CD14-positive monocyte (primary cell): ENCODE results near the gene ZNF555. TPM values are rescaled to one million over a fixed set of nuclear protein-coding genes. Genes with fewer than 3 reads are reported as not detected.
A peak's percentile ranks its signal among the peaks of the same experiment; 100 is the strongest.

Experiments used
- DNase-seq, 3 donors: peaks; one replicate each; pipeline ENCODE4 v3.0.0-alpha.2; 2011 to 2022
- H2AFZ ChIP-seq: 2 replicates; pipeline ENCODE4 v1.6.0; 2012; ENCODE audit warnings: mild to moderate bottlenecking, low read depth, low read length, inconsistent platforms; ENCODE audit not compliant: insufficient read depth, poor library complexity, severe bottlenecking
- H3K27ac ChIP-seq, 2 donors: 1 replicate in 1 of 2; 2 replicates in 1 of 2; pipeline ENCODE4 v1.5.1; 2012 to 2013; ENCODE audit warnings: low read length in 2 of 2, control low read depth in 1 of 2, inconsistent platforms in 1 of 2, low read depth in 1 of 2, mild to moderate bottlenecking in 1 of 2
- H3K27me3 ChIP-seq, 2 donors: one replicate each; pipeline versions ENCODE4 v1.6.0 to v1.6.1; 2011 to 2013; ENCODE audit warnings: low read length in 2 of 2; ENCODE audit not compliant: control insufficient read depth in 2 of 2, insufficient read depth in 2 of 2
- H3K36me3 ChIP-seq, 2 donors: replicated peaks in 1 of 2; 1 replicate in 1 of 2; 2 replicates in 1 of 2; pipeline versions ENCODE4 v1.5.1 to v1.6.1; 2012 to 2013; ENCODE audit warnings: low read length in 2 of 2, control low read depth in 1 of 2, inconsistent platforms in 1 of 2, mild to moderate bottlenecking in 1 of 2; ENCODE audit not compliant: insufficient read depth in 2 of 2, control insufficient read depth in 1 of 2
- H3K4me1 ChIP-seq, 2 donors: 1 replicate in 1 of 2; 2 replicates in 1 of 2; pipeline versions ENCODE4 v1.5.1 to v1.6.1; 2012 to 2013; ENCODE audit warnings: low read length in 2 of 2, control low read depth in 1 of 2, inconsistent platforms in 1 of 2, mild to moderate bottlenecking in 1 of 2, moderate library complexity in 1 of 2; ENCODE audit not compliant: insufficient read depth in 2 of 2, control insufficient read depth in 1 of 2
- H3K4me2 ChIP-seq: replicated peaks from 2 replicates; pipeline ENCODE3; 2012; ENCODE audit warnings: low read length, moderate library complexity, mild to moderate bottlenecking; ENCODE audit not compliant: poor library complexity, severe bottlenecking; ENCODE audit errors: extremely low read depth
- H3K4me3 ChIP-seq, 3 experiments: fragments of 200-600 bp in 1 of 3; sonication (generic) in 1 of 3; replicated peaks in 1 of 3; 1 replicate in 2 of 3; 2 replicates in 1 of 3; pipeline ENCODE4 v1.5.1; 2011 to 2013; ENCODE audit warnings: low read length in 3 of 3, mild to moderate bottlenecking in 3 of 3, control low read depth in 2 of 3, low read depth in 2 of 3, inconsistent platforms in 1 of 3, moderate library complexity in 1 of 3
- H3K79me2 ChIP-seq: 2 replicates; pipeline ENCODE4 v1.6.0; 2012; ENCODE audit warnings: mild to moderate bottlenecking, control low read depth, inconsistent platforms, low read length, moderate library complexity; ENCODE audit not compliant: insufficient read depth
- H3K9ac ChIP-seq: 2 replicates; pipeline ENCODE4 v1.6.0; 2017; ENCODE audit warnings: low read length, mild to moderate bottlenecking; ENCODE audit not compliant: insufficient read depth, poor library complexity, severe bottlenecking
- H3K9me3 ChIP-seq, 2 donors: replicated peaks in 1 of 2; 1 replicate in 1 of 2; 2 replicates in 1 of 2; pipeline versions ENCODE4 v1.5.1 to v1.6.1; 2012 to 2013; ENCODE audit warnings: low read length in 2 of 2, control low read depth in 1 of 2; ENCODE audit not compliant: control insufficient read depth in 1 of 2, insufficient read depth in 1 of 2
- H4K20me1 ChIP-seq: 2 replicates; pipeline ENCODE4 v1.6.0; 2012; ENCODE audit warnings: mild to moderate bottlenecking, low read length, control low read depth, moderate library complexity; ENCODE audit not compliant: insufficient read depth
- H3K27ac Mint-ChIP-seq, 7 donors: one replicate each; pipeline ENCODE4 v1.8.0; 2020; ENCODE audit warnings: mild to moderate bottlenecking in 7 of 7, mixed read lengths in 7 of 7, moderate library complexity in 6 of 7, inconsistent platforms in 2 of 7
- H3K27me3 Mint-ChIP-seq, 3 donors: one replicate each; pipeline ENCODE4 v1.8.0; 2021 to 2022; ENCODE audit warnings: low read depth in 3 of 3, mild to moderate bottlenecking in 3 of 3, mixed read lengths in 3 of 3, moderate library complexity in 3 of 3, inconsistent platforms in 1 of 3
- H3K36me3 Mint-ChIP-seq, 2 donors: one replicate each; pipeline ENCODE4 v1.8.0; 2020; ENCODE audit warnings: mixed read lengths in 2 of 2, inconsistent platforms in 1 of 2, mild to moderate bottlenecking in 1 of 2
- H3K4me1 Mint-ChIP-seq: one replicate; pipeline ENCODE4 v1.8.0; 2020; ENCODE audit warnings: mild to moderate bottlenecking, mixed read lengths
- H3K4me3 Mint-ChIP-seq, 2 donors: one replicate each; pipeline ENCODE4 v1.8.0; 2020; ENCODE audit warnings: mild to moderate bottlenecking in 2 of 2, mixed read lengths in 2 of 2, moderate library complexity in 1 of 2
- H3K9me3 Mint-ChIP-seq, 7 donors: one replicate each; pipeline ENCODE4 v1.8.0; 2020 to 2022; ENCODE audit warnings: mixed read lengths in 7 of 7, mild to moderate bottlenecking in 6 of 7, moderate library complexity in 6 of 7, inconsistent platforms in 2 of 7
- CTCF ChIP-seq: fragments of 200-600 bp; IDR thresholded peaks from one replicate; pipeline ENCODE4 v1.8.0; 2022; ENCODE audit warnings: antibody characterized with exemption, mild to moderate bottlenecking
- WGBS: methylation state at CpG from one replicate; pipeline ENCODE4 v1.1.5; 2013; ENCODE audit warnings: missing lambda C conversion rate; ENCODE audit not compliant: insufficient coverage; 5-methylcytosine and 5-hydroxymethylcytosine counted together
- intact Hi-C, 2 donors: fragments of 100-400 bp; cut with micrococcal nuclease; formaldehyde crosslinking; loops; one replicate each; pipeline versions ENCODE4 v1.15.0 to v1.15.1; 2023
- polyA plus RNA-seq, 3 donors: library from polyadenylated mRNA; depleted of rRNA in 1 of 3; unstranded in 2 of 3; stranded (reverse) in 1 of 3; fragments of 300-500 nt in 2 of 3; fragments of >200 nt in 1 of 3; fragmentation: Illumina TruSeq in 2 of 3; gene quantifications; 1 replicate in 2 of 3; 2 replicates in 1 of 3; pipeline ENCODE4 v1.2.3, GENCODE V29; 2012 to 2021

ZNF555 gene
- polyA plus RNA-seq, 3 donors: 2.2 to 2.9 (median 2.6) TPM

- 5% methylated on average over 31 of the region's 36 CpGs for WGBS
- Histone ChIP-seq H3K79me2 (no peaks in the 10 kb centered on the region), H3K36me3 (no peaks in the 10 kb centered on the region), H3K4me2 (peak overlapping the region; percentile 97), H2AFZ (peak overlapping the region; percentile 83), H3K4me3 (peak overlapping the region; percentile 34 to 81 (median 38)), H3K4me1 (peaks cover 5 to 6% of the 10 kb centered on the region in 2 donors), H3K27me3 (no peaks in the 10 kb centered on the region), H3K9ac (peak overlapping the region; percentile 70), H3K27ac (peak overlapping the region in 1 of 2 donors; percentile 8), H4K20me1 (no peaks in the 10 kb centered on the region), H3K9me3 (peaks cover 0 to 5% of the 10 kb centered on the region in 2 donors)
- H3K4me3 Mint-ChIP-seq: peak overlapping the region; percentile 73 to 90
- TF ChIP-seq CTCF: no peak
- DNase-seq: no peak
- H3K4me1 Mint-ChIP-seq: peaks cover 9% of the 10 kb centered on the region
- H3K27ac Mint-ChIP-seq: peak overlapping the region in 2 of 7 donors; percentile 31 to 38
- peaks cover 0 to 2% (median 2%) of the 10 kb centered on the region in 3 donors for H3K27me3 Mint-ChIP-seq
- H3K9me3 Mint-ChIP-seq: peaks cover 0 to 18% (median 8%) of the 10 kb centered on the region in 7 donors
- H3K36me3 Mint-ChIP-seq: peaks cover 4 to 21% of the 10 kb centered on the region in 2 donors
- intact Hi-C loops: loop anchor here in 1 of 2 donors (10.0 kb wide), 1 partner anchor 365 kb away; the partner anchor contains the start of gene NCLN
Measured at GRCh38 chr19:2820112-2820702, 21.1 kb upstream of the ZNF555 start.

GRCh38 chr19:2822846-2823245 is 18.4 kb upstream of the ZNF555 start:
- intact Hi-C loops: loop anchor here in 1 of 2 donors (10.0 kb wide), 1 partner anchor 362 kb away; the partner anchor contains the start of gene NCLN
- no peak overlapping the region for H3K9ac ChIP-seq
- Mint-ChIP-seq H3K36me3 (peaks cover 8 to 27% of the 10 kb centered on the region in 2 donors), H3K9me3 (peaks cover 10 to 37% (median 28%) of the 10 kb centered on the region in 7 donors), H3K4me1 (peaks cover 9% of the 10 kb centered on the region), H3K4me3 (no peak overlapping the region), H3K27me3 (peaks cover 0 to 2% (median 2%) of the 10 kb centered on the region in 3 donors), H3K27ac (no peak overlapping the region)
- H3K27ac ChIP-seq: no peak overlapping the region
- peaks cover 5 to 6% of the 10 kb centered on the region in 2 donors for H3K4me1 ChIP-seq
- no peaks in the 10 kb centered on the region for H3K79me2 ChIP-seq
- no peak for TF ChIP-seq CTCF
- 80% methylated on average over 1 of the region's 5 CpGs for WGBS
- no peak for DNase-seq
- no peak overlapping the region for H3K4me2 ChIP-seq
- peaks cover 0 to 7% of the 10 kb centered on the region in 2 donors for H3K36me3 ChIP-seq
- H3K9me3 ChIP-seq: peaks cover 9 to 17% of the 10 kb centered on the region in 2 donors
- no peak overlapping the region for H2AFZ ChIP-seq
- H4K20me1 ChIP-seq: no peaks in the 10 kb centered on the region
- no peak overlapping the region for H3K4me3 ChIP-seq
- no peaks in the 10 kb centered on the region for H3K27me3 ChIP-seq
